ENCODE measurements around the gene ANGPTL7.

Gene ANGPTL7

GRCh38 chr1:11168731-11169130 lies 20.4 kb upstream of the ANGPTL7 start:
- no peak for DNase-seq (ENCODE audit: low read depth)
- no peak overlapping the region for H3K4me3 ChIP-seq (ENCODE audit: low read depth, low read length)
- TF ChIP-seq, protein P1, sequence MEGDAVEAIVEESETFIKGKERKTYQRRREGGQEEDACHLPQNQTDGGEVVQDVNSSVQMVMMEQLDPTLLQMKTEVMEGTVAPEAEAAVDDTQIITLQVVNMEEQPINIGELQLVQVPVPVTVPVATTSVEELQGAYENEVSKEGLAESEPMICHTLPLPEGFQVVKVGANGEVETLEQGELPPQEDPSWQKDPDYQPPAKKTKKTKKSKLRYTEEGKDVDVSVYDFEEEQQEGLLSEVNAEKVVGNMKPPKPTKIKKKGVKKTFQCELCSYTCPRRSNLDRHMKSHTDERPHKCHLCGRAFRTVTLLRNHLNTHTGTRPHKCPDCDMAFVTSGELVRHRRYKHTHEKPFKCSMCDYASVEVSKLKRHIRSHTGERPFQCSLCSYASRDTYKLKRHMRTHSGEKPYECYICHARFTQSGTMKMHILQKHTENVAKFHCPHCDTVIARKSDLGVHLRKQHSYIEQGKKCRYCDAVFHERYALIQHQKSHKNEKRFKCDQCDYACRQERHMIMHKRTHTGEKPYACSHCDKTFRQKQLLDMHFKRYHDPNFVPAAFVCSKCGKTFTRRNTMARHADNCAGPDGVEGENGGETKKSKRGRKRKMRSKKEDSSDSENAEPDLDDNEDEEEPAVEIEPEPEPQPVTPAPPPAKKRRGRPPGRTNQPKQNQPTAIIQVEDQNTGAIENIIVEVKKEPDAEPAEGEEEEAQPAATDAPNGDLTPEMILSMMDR (IDR thresholded peaks at IDR 0.05; ENCODE audit: insufficient read depth, low read depth, low read length, missing control alignments), result no peak

DNA sequence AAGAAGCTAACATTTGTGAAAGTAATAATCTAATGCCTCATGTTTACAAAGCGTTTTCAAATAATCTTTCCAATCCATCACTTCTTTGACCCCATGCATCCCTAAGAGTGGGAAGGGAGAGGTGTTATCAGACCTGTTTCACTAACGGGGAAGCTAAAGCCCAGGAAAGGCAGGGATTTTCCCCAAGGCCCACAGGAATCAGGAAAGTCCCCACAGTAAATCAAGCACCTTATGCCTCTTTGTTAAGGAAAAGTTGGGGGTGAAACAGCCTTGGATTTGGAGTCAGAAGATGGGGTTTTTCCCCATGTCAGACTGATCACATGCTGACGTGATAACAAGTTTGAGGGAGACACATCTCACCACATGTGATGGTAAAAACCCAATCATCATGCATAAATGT lies 20.0 kb upstream of the ANGPTL7 start:
- H3K4me3 ChIP-seq (ENCODE audit: low read depth, low read length), result no peak overlapping the region
- no peak for DNase-seq (ENCODE audit: low read depth)
- TF ChIP-seq, protein P1 (IDR thresholded peaks at IDR 0.05; ENCODE audit: insufficient read depth, low read depth, low read length, missing control alignments), result no peak

DNA sequence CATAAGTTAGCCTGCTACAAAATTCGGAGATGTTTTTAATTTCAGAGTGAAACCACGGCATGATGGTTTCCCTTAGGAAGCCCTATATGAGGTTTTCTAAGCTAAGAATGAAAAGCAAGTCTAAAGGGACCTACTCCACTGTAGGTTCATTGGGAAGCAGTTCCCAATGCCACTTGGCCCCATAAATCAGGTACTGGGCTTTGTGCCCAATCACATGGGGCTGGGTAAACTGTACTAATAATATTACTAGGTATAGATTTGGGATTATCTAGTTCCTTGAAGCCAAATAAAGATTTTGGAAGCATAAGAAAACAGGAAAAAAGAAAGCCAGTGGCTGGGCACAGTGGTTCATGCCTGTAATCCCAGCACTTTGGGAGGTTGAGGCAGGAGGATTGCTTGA lies 19.1 kb upstream of the ANGPTL7 start:
- no peak overlapping the region for H3K4me3 ChIP-seq (ENCODE audit: low read depth, low read length)
- TF ChIP-seq, protein P1 (IDR thresholded peaks at IDR 0.05; ENCODE audit: insufficient read depth, low read depth, low read length, missing control alignments), result no peak
- DNase-seq (ENCODE audit: low read depth), result no peak

DNA sequence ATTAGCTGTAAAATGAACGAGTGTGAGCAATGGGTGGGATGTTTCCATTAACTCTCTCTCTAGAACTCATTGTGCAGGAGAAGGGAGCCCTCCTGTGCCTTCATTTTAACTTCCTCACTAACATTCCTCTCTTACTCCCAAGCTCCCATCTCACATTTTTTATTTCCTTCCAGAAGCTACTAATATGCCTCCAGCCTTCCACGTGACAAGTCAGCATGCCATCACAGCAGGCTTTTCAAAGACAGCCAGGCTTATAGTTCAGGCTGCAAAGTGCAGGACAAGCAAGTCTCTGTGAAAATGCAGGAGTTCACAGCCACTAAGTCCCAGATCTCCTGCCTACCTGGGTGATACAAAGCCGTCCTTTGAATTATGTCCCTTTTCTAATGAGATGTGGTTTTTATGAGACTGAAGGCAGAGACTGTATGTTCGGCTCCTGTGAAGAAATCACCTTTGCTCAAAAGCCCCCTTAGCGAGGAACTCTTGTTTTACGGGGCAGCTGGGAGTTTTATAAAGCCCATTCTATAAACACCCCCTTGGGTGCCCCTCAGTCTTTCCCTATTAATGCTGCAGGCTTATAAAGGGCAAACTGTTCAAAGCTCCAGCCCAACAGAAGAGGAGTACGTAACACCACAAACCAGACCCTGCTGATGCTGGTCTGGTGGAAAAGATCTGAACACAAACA lies 14.8 kb upstream of the ANGPTL7 start:
- H3K4me3 ChIP-seq (ENCODE audit: low read depth, low read length), result no peak overlapping the region

DNA sequence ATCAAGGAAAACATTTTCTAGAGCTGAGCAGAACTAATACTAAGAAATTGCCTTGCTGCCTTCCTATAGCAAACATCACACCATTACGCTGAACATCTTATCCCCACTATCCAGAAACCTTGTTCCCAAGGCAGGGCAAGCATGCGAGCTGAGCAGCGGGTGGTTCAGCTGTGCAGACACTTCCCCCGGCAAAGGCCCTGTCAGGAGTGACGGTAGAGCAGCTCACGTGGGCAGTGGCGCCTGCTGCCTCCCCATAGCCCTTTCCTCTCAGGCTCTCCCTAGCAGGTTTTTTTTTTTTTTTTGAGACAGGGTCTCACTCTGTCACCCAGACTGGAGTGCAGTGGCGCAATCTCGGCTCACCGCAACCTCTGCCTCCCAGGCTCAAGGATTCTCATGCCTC lies 13.7 kb upstream of the ANGPTL7 start:
- DNase-seq (ENCODE audit: low read depth), result no peak
- TF ChIP-seq, protein P1 (IDR thresholded peaks at IDR 0.05; ENCODE audit: insufficient read depth, low read depth, low read length, missing control alignments), result no peak
- no peak overlapping the region for H3K4me3 ChIP-seq (ENCODE audit: low read depth, low read length)

More for the DNA sequence above, 14.8 kb upstream of the ANGPTL7 start:
- TF ChIP-seq, protein P1 (IDR thresholded peaks at IDR 0.05; ENCODE audit: insufficient read depth, low read depth, low read length, missing control alignments), result no peak
- DNase-seq (ENCODE audit: low read depth), result no peak

- DNase-seq (ENCODE audit: low read depth), result no peak
- no peak overlapping the region for H3K4me3 ChIP-seq (ENCODE audit: low read depth, low read length)
Measured at GRCh38 chr1:11176081-11176706, 13.0 kb upstream of the ANGPTL7 start.

More at GRCh38 chr1:11176081-11176706, 13.0 kb upstream of the ANGPTL7 start:
- TF ChIP-seq, protein P1 (IDR thresholded peaks at IDR 0.05; ENCODE audit: insufficient read depth, low read depth, low read length, missing control alignments), result no peak

Measured in GM12865 (cell line).